PC-3 (cell line): Measurements from ENCODE around the gene FUT2. TPM values are rescaled to one million over a fixed set of nuclear protein-coding genes. Genes with fewer than 3 reads are reported as not detected.

ENCODE experiments used
- ATAC-seq: fragments of 200-7000 bp; cut with Tn5 transposase; 2 replicates; pipeline ENCODE4 v1.9.1; 2020; ENCODE audit warnings: mild to moderate bottlenecking, moderate library complexity
- BruUV-seq: library from RNA; stranded (reverse); fragments of 400-500 nt; replicated peaks from 2 replicates; lab custom pipeline; 2021; lab: Mats Ljungman, UMichigan
- CTCF ChIA-PET: fragments of 300-600 bp; sonication (Branson Sonifier 250); formaldehyde crosslinking; loops from one replicate; lab custom pipeline; 2022; ENCODE audit warnings: antibody characterized with exemption; lab: Charles Lee
- POLR2A ChIA-PET: fragments of 300-600 bp; sonication (Branson Sonifier 250); formaldehyde crosslinking; loops from one replicate; lab custom pipeline; 2022; ENCODE audit warnings: antibody characterized with exemption; ENCODE audit not compliant: unreplicated experiment; lab: Charles Lee
- DNase-seq: peaks from one replicate; pipeline ENCODE4 v3.0.0-alpha.2; 2015
- H2AFZ ChIP-seq: fragments of 300-600 bp; sonication (generic); 2 replicates; pipeline ENCODE4 v1.6.0; 2016; ENCODE audit warnings: antibody characterized with exemption, low read length
- H3F3A ChIP-seq: fragments of 300-600 bp; sonication (generic); one replicate; pipeline ENCODE4 v1.6.0; 2017; ENCODE audit warnings: antibody characterized with exemption, low read length, control low read depth, mild to moderate bottlenecking; ENCODE audit not compliant: unreplicated experiment
- H3K27ac ChIP-seq: fragments of 300-600 bp; sonication (generic); 2 replicates; pipeline ENCODE4 v1.5.1; 2016; ENCODE audit warnings: mild to moderate bottlenecking, low read length
- H3K27me3 ChIP-seq: fragments of 300-600 bp; sonication (generic); 2 replicates; pipeline ENCODE4 v1.6.1; 2016; ENCODE audit warnings: low read length, mixed read lengths
- H3K36me3 ChIP-seq: fragments of 300-600 bp; sonication (generic); 2 replicates; pipeline ENCODE4 v1.6.1; 2016; ENCODE audit warnings: low read depth, mixed run types, low read length, mixed read lengths
- H3K4me1 ChIP-seq: fragments of 300-600 bp; sonication (generic); 2 replicates; pipeline ENCODE4 v1.5.1; 2016; ENCODE audit warnings: low read length; ENCODE audit not compliant: insufficient read depth
- H3K4me2 ChIP-seq: fragments of 300-600 bp; sonication (generic); 2 replicates; pipeline ENCODE4 v1.6.0; 2016; ENCODE audit warnings: low read length
- H3K4me3 ChIP-seq: fragments of 300-600 bp; sonication (generic); 2 replicates; pipeline ENCODE4 v1.5.1; 2016; ENCODE audit warnings: mild to moderate bottlenecking, low read length, mixed read lengths
- H3K79me2 ChIP-seq: fragments of 300-600 bp; sonication (generic); 2 replicates; pipeline ENCODE4 v1.6.1; 2017; ENCODE audit warnings: low read length, mixed read lengths
- H3K9ac ChIP-seq: fragments of 300-600 bp; sonication (generic); 2 replicates; pipeline ENCODE4 v1.6.0; 2016; ENCODE audit warnings: mild to moderate bottlenecking, low read length
- H3K9me2 ChIP-seq: fragments of 300-600 bp; sonication (generic); replicated peaks from 2 replicates; pipeline ENCODE4 v1.6.1; 2016; ENCODE audit warnings: mixed run types, low read length, mixed read lengths
- H3K9me3 ChIP-seq: fragments of 300-600 bp; sonication (generic); 2 replicates; pipeline ENCODE4 v1.6.1; 2016; ENCODE audit warnings: low read length, mixed read lengths
- H4K20me1 ChIP-seq: fragments of 300-600 bp; sonication (generic); 2 replicates; pipeline ENCODE4 v1.6.1; 2016; ENCODE audit warnings: low read length, mixed read lengths
- CTCF ChIP-seq: fragments of 300-600 bp; sonication (generic); conservative IDR thresholded peaks from 2 replicates; pipeline ENCODE4 v1.5.1; 2017; ENCODE audit warnings: antibody characterized with exemption, low read depth, mild to moderate bottlenecking, low read length
- EZH2 ChIP-seq: fragments of 300-600 bp; sonication (generic); IDR thresholded peaks from one replicate; pipeline ENCODE4 v1.6.1; 2017; ENCODE audit warnings: antibody characterized with exemption, mild to moderate bottlenecking, low read length; ENCODE audit not compliant: unreplicated experiment
- EZH2phosphoT487 ChIP-seq: fragments of 300-600 bp; sonication (generic); IDR thresholded peaks from 2 replicates; pipeline ENCODE4 v1.6.1; 2018; ENCODE audit warnings: mild to moderate bottlenecking, antibody characterized with exemption, low read length, borderline replicate concordance
- intact Hi-C: fragments of 100-400 bp; cut with micrococcal nuclease; formaldehyde crosslinking; loops from 2 replicates; pipeline ENCODE4 v1.9.0; 2023
- total RNA-seq: library from RNA; depleted of rRNA; stranded (reverse); fragments of >200 nt; gene quantifications from 2 replicates; pipeline ENCODE4 v1.2.3, GENCODE V29; 2014

Gene FUT2
- total RNA-seq, 1 experiment from 2014 or later: 0.69 TPM

DNA sequence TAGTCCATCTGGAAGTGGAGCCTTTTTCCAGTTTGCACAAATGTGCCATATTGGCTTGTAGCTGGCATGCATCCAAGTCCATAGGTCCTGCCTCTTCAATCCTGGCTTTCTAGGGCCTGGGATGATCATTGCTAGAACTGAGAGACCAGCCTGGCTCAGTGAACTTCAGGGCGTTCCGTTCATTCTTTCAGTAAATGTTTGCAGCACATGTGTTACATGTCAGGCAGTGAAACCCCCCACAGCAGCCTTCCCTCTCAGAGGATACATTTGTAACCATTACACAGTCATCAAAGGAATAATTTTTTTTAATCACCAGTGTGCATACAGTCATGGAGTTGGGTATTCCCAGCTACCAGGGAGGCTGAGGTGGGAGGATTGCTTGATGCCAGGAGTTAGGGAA, 9.7 kb downstream of the FUT2 start:
- H3F3A ChIP-seq: no peaks in the 10 kb centered on the region
- no peaks in the 10 kb centered on the region for H3K9me3 ChIP-seq
- H3K4me1 ChIP-seq: no peaks in the 10 kb centered on the region
- H4K20me1 ChIP-seq: no peaks in the 10 kb centered on the region
- DNase-seq: no peak
- no peak overlapping the region for H3K27ac ChIP-seq
- no peak overlapping the region for H3K4me3 ChIP-seq
- CTCF ChIA-PET: no interaction called here
- no peak for TF ChIP-seq CTCF
- no peak for TF ChIP-seq EZH2phosphoT487
- TF ChIP-seq EZH2: no peak
- intact Hi-C loops: no loop called here
- H3K79me2 ChIP-seq: no peaks in the 10 kb centered on the region
- no TSS peak for BruUV-seq
- ATAC-seq: no peak
- H2AFZ ChIP-seq: no peak overlapping the region
- H3K4me2 ChIP-seq: no peak overlapping the region
- H3K9ac ChIP-seq: no peak overlapping the region
- POLR2A ChIA-PET: no interaction called here
- no peaks in the 10 kb centered on the region for H3K27me3 ChIP-seq
- no peaks in the 10 kb centered on the region for H3K36me3 ChIP-seq
- H3K9me2 ChIP-seq: no peaks in the 10 kb centered on the region

DNA sequence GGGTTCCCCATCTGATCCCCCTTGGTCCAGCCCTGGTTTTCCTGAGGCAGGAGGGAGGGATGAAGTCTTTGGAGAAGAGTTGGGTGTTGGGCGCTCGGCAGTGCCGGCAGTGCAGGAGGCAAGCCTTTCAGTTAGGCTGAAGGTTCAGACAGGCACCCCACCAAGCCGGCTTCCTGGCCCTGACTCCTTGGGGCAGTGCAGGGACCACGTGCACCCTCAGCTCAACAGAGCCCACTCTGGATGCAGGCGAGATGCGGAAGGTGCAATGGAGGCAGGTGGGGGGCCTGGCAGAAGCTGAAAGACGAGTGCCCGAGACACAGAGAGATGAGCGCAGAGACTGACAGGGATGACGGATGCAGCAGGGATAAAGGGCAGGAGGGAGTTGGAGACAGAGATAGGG, 12.7 kb downstream of the FUT2 start:
- ChIA-PET POLR2A (no interaction called here), CTCF (no interaction called here)
- peaks cover 8% of the 10 kb centered on the region for H3K79me2 ChIP-seq
- H3K4me1 ChIP-seq: no peaks in the 10 kb centered on the region; the same call in 1 of the 2 replicates
- ATAC-seq (no peak), DNase-seq (no peak)
- H2AFZ ChIP-seq: no peak overlapping the region
- BruUV-seq: no TSS peak
- H3K9me2 ChIP-seq: no peaks in the 10 kb centered on the region
- H3K4me3 ChIP-seq: no peak overlapping the region
- no peaks in the 10 kb centered on the region for H3F3A ChIP-seq
- H3K9me3 ChIP-seq: no peaks in the 10 kb centered on the region
- H3K36me3 ChIP-seq: no peaks in the 10 kb centered on the region
- H3K27ac ChIP-seq: no peak overlapping the region
- no peak for TF ChIP-seq EZH2phosphoT487
- TF ChIP-seq EZH2: no peak
- TF ChIP-seq CTCF: no peak
- H4K20me1 ChIP-seq: no peaks in the 10 kb centered on the region
- intact Hi-C loops: no loop called here
- H3K4me2 ChIP-seq: no peak overlapping the region
- no peak overlapping the region for H3K9ac ChIP-seq
- no peaks in the 10 kb centered on the region for H3K27me3 ChIP-seq

GRCh38 chr19:48711106-48711662, 15.4 kb downstream of the FUT2 start:
- H3K9me2 ChIP-seq: no peaks in the 10 kb centered on the region
- no peak overlapping the region for H3K4me2 ChIP-seq
- H3K4me1 ChIP-seq: no peaks in the 10 kb centered on the region; the same call in 1 of the 2 replicates
- peaks cover 9% of the 10 kb centered on the region for H3K79me2 ChIP-seq
- H2AFZ ChIP-seq: no peak overlapping the region
- intact Hi-C loops: loop anchor here (5.0 kb wide), 1 partner anchor 34 kb away; no protein-coding TSS in a partner anchor
- no peaks in the 10 kb centered on the region for H3K27me3 ChIP-seq
- TF ChIP-seq EZH2phosphoT487 (no peak), CTCF (no peak), EZH2 (no peak)
- H3K9me3 ChIP-seq: no peaks in the 10 kb centered on the region
- DNase-seq (no peak), ATAC-seq (no peak)
- no peaks in the 10 kb centered on the region for H3K36me3 ChIP-seq
- H3K9ac ChIP-seq: no peak overlapping the region
- no TSS peak for BruUV-seq
- H3F3A ChIP-seq: no peaks in the 10 kb centered on the region
- H3K4me3 ChIP-seq: no peak overlapping the region
- H4K20me1 ChIP-seq: no peaks in the 10 kb centered on the region
- H3K27ac ChIP-seq: no peak overlapping the region
- CTCF ChIA-PET: no interaction called here
- POLR2A ChIA-PET: no interaction called here
